Measurements from ENCODE around the gene NHSL2.

The NHSL2 gene

DNA sequence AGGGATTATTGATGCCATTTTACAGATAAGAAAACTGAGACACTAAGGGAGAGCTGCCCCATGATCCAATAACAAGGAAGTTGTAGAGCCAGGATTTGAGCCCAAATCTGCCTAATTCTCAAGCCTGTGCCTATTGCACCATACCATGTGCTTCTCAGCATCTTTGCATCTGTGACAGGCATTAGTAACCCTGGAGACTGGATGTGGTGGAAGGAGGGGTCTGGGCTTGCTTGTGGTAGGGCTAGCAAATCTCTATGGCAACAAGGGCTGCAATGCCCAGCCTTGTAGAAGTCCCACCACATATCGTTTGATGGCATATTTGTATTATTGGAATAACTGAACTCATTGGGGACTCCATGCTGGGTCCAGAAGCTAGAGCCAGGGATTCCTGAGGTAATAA lies 163.0 kb downstream of the NHSL2 start:
- Histone ChIP-seq H3K27ac (no peak overlapping the region), H3K79me2 (ENCODE audit: insufficient read depth, low read depth) (no peaks in the 10 kb centered on the region), H3K36me3 (ENCODE audit: insufficient read depth) (no peaks in the 10 kb centered on the region), H2AFZ (ENCODE audit: low read depth) (no peak overlapping the region), H3K4me2 (no peak overlapping the region), H3K4me3 (IDR thresholded peaks at IDR 0.05; ENCODE audit: insufficient read depth, low read depth, low read length) (no peak overlapping the region), H3K4me1 (ENCODE audit: low read depth, poor library complexity, severe bottlenecking) (no peaks in the 10 kb centered on the region), H4K20me1 (ENCODE audit: insufficient read depth) (no peaks in the 10 kb centered on the region), H3K9ac (no peak overlapping the region), H3K27me3 (ENCODE audit: insufficient read depth, low read depth) (no peaks in the 10 kb centered on the region)
- TF ChIP-seq, protein P1, sequence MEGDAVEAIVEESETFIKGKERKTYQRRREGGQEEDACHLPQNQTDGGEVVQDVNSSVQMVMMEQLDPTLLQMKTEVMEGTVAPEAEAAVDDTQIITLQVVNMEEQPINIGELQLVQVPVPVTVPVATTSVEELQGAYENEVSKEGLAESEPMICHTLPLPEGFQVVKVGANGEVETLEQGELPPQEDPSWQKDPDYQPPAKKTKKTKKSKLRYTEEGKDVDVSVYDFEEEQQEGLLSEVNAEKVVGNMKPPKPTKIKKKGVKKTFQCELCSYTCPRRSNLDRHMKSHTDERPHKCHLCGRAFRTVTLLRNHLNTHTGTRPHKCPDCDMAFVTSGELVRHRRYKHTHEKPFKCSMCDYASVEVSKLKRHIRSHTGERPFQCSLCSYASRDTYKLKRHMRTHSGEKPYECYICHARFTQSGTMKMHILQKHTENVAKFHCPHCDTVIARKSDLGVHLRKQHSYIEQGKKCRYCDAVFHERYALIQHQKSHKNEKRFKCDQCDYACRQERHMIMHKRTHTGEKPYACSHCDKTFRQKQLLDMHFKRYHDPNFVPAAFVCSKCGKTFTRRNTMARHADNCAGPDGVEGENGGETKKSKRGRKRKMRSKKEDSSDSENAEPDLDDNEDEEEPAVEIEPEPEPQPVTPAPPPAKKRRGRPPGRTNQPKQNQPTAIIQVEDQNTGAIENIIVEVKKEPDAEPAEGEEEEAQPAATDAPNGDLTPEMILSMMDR (conservative IDR thresholded peaks at IDR 0.05; ENCODE audit: low read depth, low read length), result no peak

DNA sequence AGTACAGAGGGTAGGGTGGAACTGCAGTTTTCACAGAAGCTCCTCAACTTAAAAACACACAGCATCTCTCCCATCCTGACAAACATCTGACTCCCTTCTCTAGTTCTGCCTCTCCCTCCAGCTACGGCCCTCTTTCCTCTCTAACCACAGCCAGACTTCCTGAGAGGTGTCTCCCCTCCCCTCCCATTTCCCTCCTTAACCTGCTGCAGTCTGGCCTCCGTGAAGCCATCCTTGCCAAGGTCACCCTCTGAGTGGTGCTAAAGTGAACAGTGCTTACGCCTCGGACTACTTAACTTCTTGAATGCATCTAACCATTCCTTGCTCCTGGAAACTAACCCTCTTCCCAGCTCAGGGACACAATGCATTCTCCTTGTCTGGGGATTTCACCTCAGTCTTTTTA lies 167.8 kb downstream of the NHSL2 start:
- H4K20me1 ChIP-seq (ENCODE audit: insufficient read depth), result no peaks in the 10 kb centered on the region
- no peak overlapping the region for H3K4me2 ChIP-seq
- H3K9ac ChIP-seq, result no peak overlapping the region
- H3K27me3 ChIP-seq (ENCODE audit: insufficient read depth, low read depth), result no peaks in the 10 kb centered on the region
- no peak overlapping the region for H2AFZ ChIP-seq (ENCODE audit: low read depth)
- TF ChIP-seq, protein P1 (conservative IDR thresholded peaks at IDR 0.05; ENCODE audit: low read depth, low read length), result no peak
- H3K4me3 ChIP-seq (IDR thresholded peaks at IDR 0.05; ENCODE audit: insufficient read depth, low read depth, low read length), result no peak overlapping the region
- peaks cover 7% of the 10 kb centered on the region for H3K4me1 ChIP-seq (ENCODE audit: low read depth, poor library complexity, severe bottlenecking)
- no peaks in the 10 kb centered on the region for H3K79me2 ChIP-seq (ENCODE audit: insufficient read depth, low read depth)
- H3K27ac ChIP-seq, result no peak overlapping the region
- H3K36me3 ChIP-seq (ENCODE audit: insufficient read depth), result no peaks in the 10 kb centered on the region

DNA sequence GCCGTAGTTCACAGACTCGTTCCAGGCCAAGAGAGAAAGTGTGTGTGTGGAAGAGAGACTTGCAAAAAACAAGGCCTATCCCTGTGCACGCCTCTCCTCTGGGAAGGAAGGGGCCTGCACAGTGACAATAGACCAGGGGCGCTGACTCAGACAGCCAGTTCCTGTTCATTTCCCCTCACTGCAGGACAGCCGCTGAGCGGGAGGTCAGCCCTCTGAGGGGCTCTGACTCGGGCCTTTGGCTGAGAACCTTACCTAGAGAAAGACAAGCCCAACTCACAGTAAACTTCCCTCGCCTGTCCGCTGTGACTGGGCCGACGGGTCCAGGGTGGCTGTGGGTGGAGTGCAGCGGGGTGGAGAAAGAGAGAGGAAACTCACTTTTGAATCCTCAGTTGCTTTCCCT lies 169.0 kb downstream of the NHSL2 start:
- Histone ChIP-seq H3K4me2 (no peak overlapping the region), H3K27me3 (ENCODE audit: insufficient read depth, low read depth) (no peaks in the 10 kb centered on the region), H3K79me2 (ENCODE audit: insufficient read depth, low read depth) (no peaks in the 10 kb centered on the region), H3K4me1 (ENCODE audit: low read depth, poor library complexity, severe bottlenecking) (peaks cover 12% of the 10 kb centered on the region), H3K4me3 (IDR thresholded peaks at IDR 0.05; ENCODE audit: insufficient read depth, low read depth, low read length) (no peak overlapping the region), H3K36me3 (ENCODE audit: insufficient read depth) (no peaks in the 10 kb centered on the region), H2AFZ (ENCODE audit: low read depth) (no peak overlapping the region), H3K9ac (no peak overlapping the region), H4K20me1 (ENCODE audit: insufficient read depth) (no peaks in the 10 kb centered on the region), H3K27ac (no peak overlapping the region)
- TF ChIP-seq, protein P1 (conservative IDR thresholded peaks at IDR 0.05; ENCODE audit: low read depth, low read length), result no peak

DNA sequence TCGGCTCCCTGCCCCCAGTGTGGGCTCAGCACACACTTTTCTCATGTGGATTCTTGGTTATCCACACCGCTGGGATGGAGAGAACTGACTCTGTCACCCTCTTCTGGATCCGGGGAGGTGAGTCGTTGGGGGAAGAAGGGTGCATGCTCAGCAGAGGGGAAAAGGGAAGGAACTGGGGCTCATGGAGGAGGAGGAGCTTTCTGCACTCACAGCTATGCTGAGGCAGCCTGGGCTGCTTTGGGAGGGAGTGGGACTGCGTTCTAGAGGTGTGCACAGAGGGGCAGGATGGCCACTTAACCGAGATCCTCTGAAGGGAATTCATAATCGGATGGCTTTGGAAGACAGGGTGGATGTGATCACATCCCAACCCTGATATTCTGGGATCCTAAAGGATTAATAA lies 169.5 kb downstream of the NHSL2 start:
- H3K9ac ChIP-seq, result no peak overlapping the region
- H3K27ac ChIP-seq, result no peak overlapping the region
- H3K4me2 ChIP-seq, result no peak overlapping the region

More for the DNA sequence above, 169.5 kb downstream of the NHSL2 start:
- Histone ChIP-seq H2AFZ (ENCODE audit: low read depth) (no peak overlapping the region), H4K20me1 (ENCODE audit: insufficient read depth) (no peaks in the 10 kb centered on the region), H3K27me3 (ENCODE audit: insufficient read depth, low read depth) (no peaks in the 10 kb centered on the region), H3K79me2 (ENCODE audit: insufficient read depth, low read depth) (no peaks in the 10 kb centered on the region), H3K4me3 (IDR thresholded peaks at IDR 0.05; ENCODE audit: insufficient read depth, low read depth, low read length) (no peak overlapping the region), H3K36me3 (ENCODE audit: insufficient read depth) (no peaks in the 10 kb centered on the region), H3K4me1 (ENCODE audit: low read depth, poor library complexity, severe bottlenecking) (peaks cover 12% of the 10 kb centered on the region)
- TF ChIP-seq, protein P1 (conservative IDR thresholded peaks at IDR 0.05; ENCODE audit: low read depth, low read length), result no peak

Measured in KMS-11 (cell line).